HFFc6 (cell line): ENCODE data around the gene SYT6. TPM values are rescaled to one million over a fixed set of nuclear protein-coding genes. Genes with fewer than 3 reads are reported as not detected.
A peak's percentile ranks its signal among the peaks of the same experiment; 100 is the strongest.

Experiments used
- DNase-seq: peaks from one replicate; pipeline ENCODE4 v3.0.0-alpha.2; 2018
- H3K27ac Mint-ChIP-seq: 2 replicates; pipeline ENCODE4 v1.8.0; 2020; ENCODE audit warnings: mild to moderate bottlenecking, mixed read lengths
- H3K27me3 Mint-ChIP-seq: 2 replicates; pipeline ENCODE4 v1.8.0; 2021; ENCODE audit warnings: mild to moderate bottlenecking, moderate library complexity, mixed read lengths; ENCODE audit not compliant: insufficient read depth
- H3K36me3 Mint-ChIP-seq: 2 replicates; pipeline ENCODE4 v1.8.0; 2021; ENCODE audit warnings: low read depth, mixed read lengths
- H3K4me1 Mint-ChIP-seq: 2 replicates; pipeline ENCODE4 v1.8.0; 2020; ENCODE audit warnings: low read depth, mixed read lengths
- H3K4me3 Mint-ChIP-seq: 2 replicates; pipeline ENCODE4 v1.8.0; 2020; ENCODE audit warnings: mild to moderate bottlenecking, moderate library complexity, mixed read lengths
- H3K9me3 Mint-ChIP-seq: 2 replicates; pipeline ENCODE4 v1.8.0; 2020; ENCODE audit warnings: mild to moderate bottlenecking, mixed read lengths
- CTCF ChIP-seq: fragments of 200-600 bp; sonication (generic); IDR thresholded peaks from 2 replicates; pipeline ENCODE4 v1.5.0; 2021; ENCODE audit warnings: antibody characterized with exemption, mild to moderate bottlenecking
- total RNA-seq, 6 experiments: library from RNA; stranded (reverse); fragmentation: NEBNext Ultra II Directional; extraction: Animal tissue kit (Norgen Biotek cat#: 25700); gene quantifications; 2 replicates in 1 of 6; 3 replicates in 5 of 6; pipeline ENCODE4 v1.2.3, GENCODE V29; 2021

The SYT6 gene
- total RNA-seq, 6 experiments from 2014 or later: not detected

GRCh38 chr1:114112775-114113174 is 40.9 kb downstream of the SYT6 start:
- no peak for DNase-seq
- H3K27me3 Mint-ChIP-seq: peaks cover 44% of the 10 kb centered on the region

GRCh38 chr1:114111731-114112641 is 41.7 kb downstream of the SYT6 start:
- Mint-ChIP-seq H3K27me3 (peaks cover 39% of the 10 kb centered on the region), H3K27ac (no peak overlapping the region), H3K36me3 (no peaks in the 10 kb centered on the region; the same call in 1 of the 2 replicates), H3K9me3 (no peaks in the 10 kb centered on the region), H3K4me1 (peaks cover 33% of the 10 kb centered on the region), H3K4me3 (no peak overlapping the region)
- TF ChIP-seq CTCF: no peak
- no peak for DNase-seq

More at GRCh38 chr1:114112775-114113174, 40.9 kb downstream of the SYT6 start:
- Mint-ChIP-seq H3K27ac (no peak overlapping the region), H3K36me3 (no peaks in the 10 kb centered on the region; the same call in 1 of the 2 replicates), H3K9me3 (no peaks in the 10 kb centered on the region), H3K4me1 (peaks cover 33% of the 10 kb centered on the region), H3K4me3 (no peak overlapping the region)
- no peak for TF ChIP-seq CTCF

- no peaks in the 10 kb centered on the region; the same call in 1 of the 2 replicates for H3K36me3 Mint-ChIP-seq
- H3K27me3 Mint-ChIP-seq: peaks cover 55% of the 10 kb centered on the region
- no peak overlapping the region for H3K27ac Mint-ChIP-seq
- no peaks in the 10 kb centered on the region for H3K9me3 Mint-ChIP-seq
- H3K4me3 Mint-ChIP-seq: no peak overlapping the region
- no peak for TF ChIP-seq CTCF
- DNase-seq: no peak
- H3K4me1 Mint-ChIP-seq: peaks cover 30% of the 10 kb centered on the region
These were observed 43.7 kb downstream of the SYT6 start for GRCh38 chr1:114109981-114110380.

GRCh38 chr1:114108751-114109255 is 44.9 kb downstream of the SYT6 start:
- no peaks in the 10 kb centered on the region for H3K9me3 Mint-ChIP-seq

More at GRCh38 chr1:114108751-114109255, 44.9 kb downstream of the SYT6 start:
- Mint-ChIP-seq H3K4me3 (no peak overlapping the region), H3K27me3 (peaks cover 59% of the 10 kb centered on the region), H3K4me1 (peaks cover 19% of the 10 kb centered on the region), H3K36me3 (no peaks in the 10 kb centered on the region; the same call in 1 of the 2 replicates), H3K27ac (no peak overlapping the region)
- peak; percentile 22 for DNase-seq
- no peak for TF ChIP-seq CTCF
